ENCODE results near the gene IFITM2. TPM values are rescaled to one million over a fixed set of nuclear protein-coding genes. Genes with fewer than 3 reads are reported as not detected.

The IFITM2 gene
- 32.1 and 71.9 TPM in 2 replicates for total RNA-seq

DNA sequence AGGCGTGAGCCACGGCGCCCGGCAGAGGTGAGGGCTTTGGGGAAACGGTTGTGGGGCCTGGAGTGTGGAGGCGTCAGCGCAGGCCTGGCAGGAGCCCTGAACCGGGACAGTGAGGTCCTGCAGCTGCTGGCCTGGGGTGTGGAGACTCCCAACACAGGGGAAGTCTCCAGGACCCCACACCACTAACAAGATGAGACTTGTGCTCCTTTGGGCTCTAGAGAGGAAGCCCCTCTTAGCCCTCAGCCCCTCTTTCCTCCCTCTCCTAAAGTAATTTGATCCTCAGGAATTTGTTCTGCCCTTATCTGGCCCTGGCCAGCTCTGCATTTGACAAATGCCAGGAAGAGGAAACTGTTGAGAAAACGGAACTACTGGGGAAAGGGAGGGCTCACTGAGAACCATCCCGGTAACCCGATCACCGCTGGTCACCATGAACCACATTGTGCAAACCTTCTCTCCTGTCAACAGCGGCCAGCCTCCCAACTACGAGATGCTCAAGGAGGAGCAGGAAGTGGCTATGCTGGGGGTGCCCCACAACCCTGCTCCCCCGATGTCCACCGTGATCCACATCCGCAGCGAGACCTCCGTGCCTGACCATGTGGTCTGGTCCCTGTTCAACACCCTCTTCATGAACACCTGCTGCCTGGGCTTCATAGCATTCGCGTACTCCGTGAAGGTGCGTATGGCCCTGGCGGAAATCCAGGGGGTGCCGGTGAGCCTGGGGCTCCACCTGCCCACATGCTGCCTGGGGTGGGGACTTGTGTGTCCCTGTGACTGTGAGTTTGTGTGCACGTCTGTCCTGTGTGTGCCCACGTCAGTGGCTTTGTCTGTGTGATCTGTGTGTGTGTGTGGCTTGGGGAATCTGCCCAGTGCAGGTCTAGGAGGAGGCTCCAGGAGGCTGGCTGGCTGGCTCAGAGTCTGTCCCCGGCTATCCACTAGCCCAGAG lies at the start of gene IFITM2:
Gene IFITM2, plus strand, starts transcription at position 51 of the 943 bp plus-strand sequence. Its CDS starts 377 bp downstream, at position 428.
- DNase-seq (ENCODE audit: low read depth in 2 of 2) = peak; percentile 71 to 77

DNA sequence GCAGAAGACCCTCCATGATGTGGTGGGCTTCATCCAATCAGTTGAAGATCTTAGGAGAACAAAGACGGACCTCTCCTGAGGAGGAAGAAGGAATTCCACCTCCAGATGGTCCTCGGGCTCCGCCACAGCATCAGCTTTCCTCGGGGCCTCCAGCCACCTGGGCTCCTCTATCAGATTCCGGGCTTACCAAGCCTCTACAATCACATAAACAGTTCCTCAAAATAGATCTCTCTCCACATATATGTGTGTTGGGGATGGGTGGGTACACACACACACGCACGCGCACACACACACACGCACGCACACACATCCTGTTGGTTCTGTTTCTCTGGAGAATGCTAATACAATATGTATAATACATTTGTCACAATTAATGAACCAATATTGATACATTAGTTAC lies 48.2 kb upstream of the IFITM2 start:
- no peak for DNase-seq (ENCODE audit: low read depth in 2 of 2)

DNA sequence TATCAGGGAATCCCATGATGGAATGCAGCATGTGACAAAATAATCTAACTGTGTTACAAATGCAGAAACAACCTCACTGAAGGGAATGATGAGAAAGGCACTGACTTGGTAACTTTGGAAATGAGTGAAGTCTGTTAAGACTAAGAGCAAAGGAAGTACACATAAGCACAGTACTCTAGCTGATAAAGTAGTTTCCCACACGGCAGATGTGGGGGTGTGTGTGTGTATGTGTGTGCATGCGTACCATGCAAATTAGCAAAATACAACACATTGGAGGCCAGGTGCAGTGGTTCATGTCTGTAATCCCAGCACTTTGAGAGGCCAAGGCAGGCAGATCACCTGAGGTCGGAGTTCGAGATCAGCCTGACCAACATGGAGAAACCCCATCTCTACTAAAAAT lies 46.0 kb upstream of the IFITM2 start:
- DNase-seq (ENCODE audit: low read depth in 2 of 2) = no peak

DNA sequence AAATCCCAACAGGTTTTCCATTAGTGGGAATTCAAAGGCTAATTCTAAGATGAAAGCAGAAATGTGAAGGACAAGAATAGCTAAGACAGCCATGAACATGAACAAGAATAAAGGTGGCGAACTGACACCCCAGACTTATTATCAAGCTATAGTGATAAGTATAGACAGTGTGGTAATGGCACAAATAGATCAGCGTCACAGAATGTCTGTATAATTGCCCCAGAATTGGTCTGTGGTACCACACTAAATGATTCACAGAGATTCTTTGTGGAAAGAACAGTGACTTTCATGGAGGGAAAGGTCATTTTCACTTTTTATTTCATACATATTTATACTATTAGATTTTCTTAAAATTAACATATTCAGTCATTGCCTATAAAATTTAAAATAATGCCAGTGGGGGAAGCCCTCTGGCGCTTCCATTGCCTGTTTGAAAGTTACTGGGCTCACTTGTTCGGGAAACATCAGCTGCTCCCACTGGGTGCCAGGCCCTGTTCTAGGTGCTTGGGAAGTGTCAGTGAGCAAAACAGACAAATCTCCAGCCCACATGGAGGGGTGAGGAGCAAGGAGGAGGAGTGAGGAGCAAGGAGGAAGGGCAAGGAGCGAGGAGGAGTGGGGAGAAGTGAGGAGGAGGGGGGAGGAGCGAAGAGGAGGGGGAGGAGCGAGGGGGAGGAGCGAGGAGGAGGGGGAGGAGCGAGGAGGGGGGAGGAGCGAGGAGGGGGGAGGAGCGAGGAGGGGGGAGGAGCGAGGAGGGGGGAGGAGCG lies 40.8 kb upstream of the IFITM2 start:
- no peak for DNase-seq (ENCODE audit: low read depth in 2 of 2)

DNA sequence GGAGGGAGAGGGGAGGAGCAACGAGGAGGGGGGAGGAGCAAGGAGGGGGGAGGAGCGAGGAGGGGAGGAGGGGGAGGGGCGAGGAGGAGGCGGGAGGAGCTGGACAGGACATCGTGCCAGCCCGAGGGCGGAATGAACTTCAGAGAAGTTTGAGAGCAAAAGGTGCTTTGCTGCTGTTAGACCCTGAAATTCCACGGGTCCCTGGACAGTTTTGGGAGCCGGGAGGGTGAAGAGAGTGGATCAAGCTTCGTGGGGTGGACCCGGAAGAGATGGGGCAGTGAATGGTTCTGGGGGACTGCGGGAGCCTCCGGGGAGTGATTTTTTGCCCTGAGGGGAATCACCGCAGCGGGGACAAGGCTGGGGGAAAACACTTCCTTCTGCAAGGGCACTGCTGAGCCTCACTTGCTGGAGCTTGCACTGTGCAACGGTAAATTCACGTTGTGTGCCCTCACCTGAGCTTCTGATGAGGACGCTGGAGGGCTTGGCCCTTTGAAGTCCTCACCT lies 40.1 kb upstream of the IFITM2 start:
- no peak for DNase-seq (ENCODE audit: low read depth in 2 of 2)

DNA sequence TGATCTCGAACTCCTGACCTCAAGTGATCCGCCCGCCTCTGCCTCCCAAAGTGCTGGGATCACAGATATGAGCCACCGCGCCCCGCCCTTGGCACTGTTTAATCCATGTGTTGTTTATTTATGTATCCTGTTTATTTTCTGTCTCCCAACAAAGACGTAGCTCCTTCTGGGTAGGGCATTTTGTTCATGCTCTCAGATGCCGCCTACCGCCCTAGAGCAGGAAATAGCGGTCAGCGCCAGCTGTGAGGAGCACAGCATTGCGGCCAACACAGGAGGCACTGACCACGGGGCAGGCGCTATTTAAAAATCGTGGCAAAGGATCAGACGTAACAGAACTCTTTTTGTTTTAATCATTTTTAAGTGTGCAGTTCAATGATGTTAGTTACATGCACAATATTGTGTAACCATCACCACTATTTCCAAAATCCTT lies 38.9 kb upstream of the IFITM2 start:
- peak in 1 of 2 donors; percentile 32 for DNase-seq (ENCODE audit: low read depth in 2 of 2)

DNA sequence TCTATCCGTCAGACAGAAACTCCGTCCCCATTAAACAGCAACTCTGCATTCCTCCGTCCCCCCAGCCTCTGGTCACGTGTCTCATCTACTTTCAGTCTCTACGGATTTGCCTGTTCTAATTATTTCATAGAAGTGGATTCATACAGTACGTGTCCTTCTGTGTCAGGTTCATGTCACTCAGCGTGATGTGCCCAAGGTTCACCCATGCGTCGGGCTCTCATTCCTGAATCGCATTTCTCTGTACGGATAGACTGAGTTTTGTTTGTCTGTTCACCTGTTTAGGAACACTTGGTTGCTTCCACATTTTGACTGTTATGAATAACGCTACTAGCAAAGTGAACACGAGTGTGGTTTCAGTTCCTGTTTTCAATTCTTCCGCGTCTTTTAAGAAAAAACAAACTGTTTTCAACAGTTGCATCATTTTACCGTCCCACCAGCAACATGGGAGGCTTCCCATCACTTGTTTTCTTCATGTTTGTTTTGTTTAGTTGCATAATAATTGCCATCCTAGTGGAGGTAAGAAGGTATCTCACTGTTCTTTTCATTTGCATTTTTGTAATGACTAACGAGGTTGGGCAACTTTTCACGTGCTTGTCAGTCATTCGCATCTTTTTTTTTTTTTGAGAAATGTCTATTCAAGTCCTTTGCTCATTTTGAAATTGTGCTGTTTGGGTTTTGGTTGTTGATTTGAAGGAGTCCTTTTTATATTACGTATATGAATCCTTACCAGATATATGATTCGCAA lies 38.3 kb upstream of the IFITM2 start:
- no peak for DNase-seq (ENCODE audit: low read depth in 2 of 2)

DNA sequence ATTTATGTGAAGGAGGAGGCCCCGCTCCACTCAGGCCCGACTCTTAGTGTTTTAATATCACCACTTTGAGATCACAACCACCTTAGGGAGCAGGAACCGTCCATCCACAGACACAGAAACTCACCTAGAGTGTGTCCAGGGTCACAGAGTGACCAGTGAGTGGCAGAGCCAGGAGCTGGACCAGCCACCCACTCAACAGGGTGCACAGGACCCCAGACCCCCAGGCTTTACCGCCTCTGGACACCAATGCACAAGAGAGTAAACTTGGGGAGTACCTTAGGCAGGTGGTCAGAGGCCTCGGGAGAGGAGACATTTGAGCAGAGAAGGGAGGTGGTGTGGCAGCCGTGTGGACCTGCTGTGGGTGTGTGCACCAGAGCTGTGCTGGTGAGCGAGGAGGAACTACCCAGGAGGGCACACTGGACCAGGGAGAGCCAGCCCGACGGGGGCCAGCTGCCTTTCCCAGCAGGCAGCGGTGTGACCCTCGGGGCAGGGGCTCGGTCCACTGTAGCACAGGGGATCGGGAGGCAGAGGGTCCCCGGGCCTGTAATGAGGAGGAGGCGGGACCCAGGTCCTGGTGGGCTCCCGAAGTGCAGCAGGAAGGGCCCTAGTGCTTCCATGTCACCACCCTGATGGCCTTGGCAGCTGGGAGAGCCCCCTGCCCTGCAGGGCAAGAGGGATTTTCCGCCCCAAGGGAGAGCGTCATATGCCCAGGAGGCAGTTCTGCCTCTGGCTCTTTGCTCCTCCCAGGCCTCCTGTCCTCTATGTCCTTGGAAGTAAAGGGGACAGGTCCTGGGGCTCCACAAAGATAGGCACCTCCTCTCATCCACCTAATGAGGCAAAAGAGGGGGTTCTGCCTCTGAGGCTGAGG lies 36.9 kb upstream of the IFITM2 start:
- no peak for DNase-seq (ENCODE audit: low read depth in 2 of 2)

DNA sequence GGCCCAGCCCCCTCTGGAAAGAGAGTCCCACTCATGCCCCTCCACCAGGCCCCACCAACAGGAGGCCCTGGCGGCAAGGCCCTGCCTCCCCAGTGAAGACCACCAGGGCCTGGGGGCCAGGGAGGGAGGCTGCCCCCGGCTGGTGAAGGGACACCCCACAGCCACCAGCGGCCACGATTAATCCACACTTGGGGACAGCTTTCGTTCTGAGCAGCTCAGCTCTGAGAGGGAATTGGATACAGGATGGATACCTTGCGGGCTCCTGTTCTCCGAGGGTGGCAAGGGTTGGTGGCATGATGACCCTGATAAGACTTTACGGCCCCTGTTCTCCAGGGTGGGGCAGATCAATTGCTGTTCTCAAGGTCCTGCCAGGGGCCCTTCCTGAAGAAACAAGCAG lies 36.3 kb upstream of the IFITM2 start:
- no peak for DNase-seq (ENCODE audit: low read depth in 2 of 2)

DNA sequence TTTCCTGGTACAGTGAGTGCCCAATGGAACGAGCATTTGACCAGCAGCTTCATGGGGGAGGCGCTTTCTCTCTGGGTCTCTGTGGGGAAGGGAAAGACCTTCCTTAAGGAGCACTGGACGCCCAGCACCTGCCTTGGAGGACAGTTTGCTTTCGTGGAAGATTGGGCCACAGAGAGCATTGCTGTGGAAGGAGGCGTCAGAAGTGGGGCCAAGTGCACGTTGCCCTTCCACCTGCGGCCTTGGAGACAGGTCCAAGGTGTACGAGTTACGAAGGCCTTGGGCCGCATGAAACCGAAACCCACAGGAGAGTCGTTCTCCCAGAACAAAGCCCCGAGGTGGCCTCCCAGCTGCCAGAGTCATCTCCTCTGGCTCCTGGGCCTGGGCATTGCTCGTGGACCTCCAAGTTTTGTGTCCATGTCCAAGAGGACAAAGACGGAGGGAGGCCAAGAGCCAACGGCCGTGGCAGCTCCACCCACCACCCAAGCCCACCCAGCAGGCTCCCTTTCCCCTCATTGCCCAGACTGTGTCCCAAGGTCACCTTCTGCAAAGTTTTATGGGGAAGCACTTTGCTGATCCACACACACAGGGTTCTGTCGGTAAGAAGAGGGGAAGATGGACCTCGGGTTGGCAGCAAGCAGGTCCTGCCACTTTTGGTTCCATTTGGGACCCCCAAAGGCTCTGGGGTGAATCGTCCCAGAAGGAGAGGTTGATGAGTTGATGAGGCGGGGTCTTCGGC lies 35.3 kb upstream of the IFITM2 start:
- DNase-seq (ENCODE audit: low read depth in 2 of 2) = no peak

DNA sequence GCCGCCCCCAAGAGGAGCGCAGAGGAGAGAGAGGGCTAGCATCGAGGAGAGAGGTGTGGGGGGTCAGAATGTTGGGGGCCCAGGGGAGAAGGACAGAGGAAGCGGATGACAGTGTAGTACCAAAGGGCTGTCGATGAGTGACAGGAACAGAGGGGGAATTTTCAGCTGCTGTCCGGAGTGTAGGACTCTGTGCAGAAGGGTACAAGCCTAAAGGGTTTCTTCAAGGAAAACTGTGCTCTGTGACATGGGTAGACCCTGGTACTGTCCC lies 34.8 kb upstream of the IFITM2 start:
- no peak for DNase-seq (ENCODE audit: low read depth in 2 of 2)

DNA sequence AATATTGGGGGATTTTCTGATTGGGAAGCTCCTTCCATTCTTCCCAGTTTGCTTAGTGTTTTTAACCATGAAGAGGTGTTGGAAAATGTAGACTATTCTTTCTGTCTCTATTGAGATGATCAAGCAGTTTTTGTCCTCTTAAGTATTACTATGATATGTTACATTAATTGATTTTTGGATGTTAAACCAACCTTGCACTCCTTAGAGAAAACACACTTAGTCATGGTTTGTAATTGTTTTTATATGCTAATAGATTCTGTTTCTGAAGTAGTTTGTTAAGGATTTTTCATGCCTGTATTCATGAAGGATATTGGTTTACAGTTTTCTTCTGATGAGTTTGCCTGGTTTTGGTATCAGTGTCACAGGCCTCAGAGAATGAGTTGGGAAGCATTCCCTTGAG lies 31.4 kb upstream of the IFITM2 start:
- DNase-seq (ENCODE audit: low read depth in 2 of 2) = no peak

DNA sequence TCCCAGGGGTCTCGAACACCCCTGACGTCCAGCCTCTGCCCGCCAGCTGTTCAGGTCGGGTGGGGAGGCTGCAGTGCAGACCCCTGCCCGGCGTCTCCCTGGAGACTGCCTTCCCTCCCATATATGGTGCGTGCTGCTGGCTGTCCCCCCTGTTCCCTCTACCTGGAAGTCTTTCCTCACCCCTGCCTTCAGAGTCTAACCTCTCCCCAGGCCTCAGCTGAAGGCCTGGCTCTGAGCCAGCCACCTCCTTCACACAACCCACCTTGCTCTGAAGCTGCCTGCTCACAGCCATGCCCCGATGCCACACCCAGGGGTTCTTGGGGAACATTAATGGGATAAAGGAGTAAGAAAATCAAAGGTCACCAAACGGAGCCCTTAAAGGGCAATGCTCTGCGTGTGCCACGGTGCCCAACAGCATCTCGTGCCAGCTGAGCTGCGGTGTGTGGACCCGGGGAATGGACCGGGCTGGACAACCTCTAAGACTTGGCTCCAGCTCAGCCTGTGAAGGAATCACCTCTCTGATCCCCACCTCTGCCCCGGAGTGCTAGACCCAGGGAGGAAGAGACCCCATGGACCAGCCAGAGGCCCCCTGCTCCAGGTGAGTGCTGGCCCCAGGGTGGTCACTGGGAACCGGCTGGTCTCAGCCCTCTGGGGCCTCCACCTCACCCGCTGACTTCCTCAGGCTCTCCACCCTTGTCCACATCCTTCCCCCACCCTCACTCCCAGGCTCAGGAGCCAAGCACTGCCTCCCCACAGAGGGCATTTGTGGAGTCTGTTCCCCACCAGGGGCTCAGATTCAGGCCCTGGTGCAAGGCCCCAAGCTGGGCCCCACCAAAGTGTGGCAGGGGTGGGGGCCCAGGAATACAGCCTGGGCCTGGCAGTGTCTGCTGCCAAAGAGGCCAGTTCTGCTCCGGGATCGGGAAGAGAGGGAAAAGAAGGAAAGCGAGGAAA lies 29.3 kb upstream of the IFITM2 start, which contains the start of gene NLRP6:
Gene NLRP6, plus strand, starts transcription at position 407 of the 951 bp plus-strand sequence. Its CDS starts 163 bp downstream, at position 570.
- DNase-seq (ENCODE audit: low read depth in 2 of 2) = no peak

DNA sequence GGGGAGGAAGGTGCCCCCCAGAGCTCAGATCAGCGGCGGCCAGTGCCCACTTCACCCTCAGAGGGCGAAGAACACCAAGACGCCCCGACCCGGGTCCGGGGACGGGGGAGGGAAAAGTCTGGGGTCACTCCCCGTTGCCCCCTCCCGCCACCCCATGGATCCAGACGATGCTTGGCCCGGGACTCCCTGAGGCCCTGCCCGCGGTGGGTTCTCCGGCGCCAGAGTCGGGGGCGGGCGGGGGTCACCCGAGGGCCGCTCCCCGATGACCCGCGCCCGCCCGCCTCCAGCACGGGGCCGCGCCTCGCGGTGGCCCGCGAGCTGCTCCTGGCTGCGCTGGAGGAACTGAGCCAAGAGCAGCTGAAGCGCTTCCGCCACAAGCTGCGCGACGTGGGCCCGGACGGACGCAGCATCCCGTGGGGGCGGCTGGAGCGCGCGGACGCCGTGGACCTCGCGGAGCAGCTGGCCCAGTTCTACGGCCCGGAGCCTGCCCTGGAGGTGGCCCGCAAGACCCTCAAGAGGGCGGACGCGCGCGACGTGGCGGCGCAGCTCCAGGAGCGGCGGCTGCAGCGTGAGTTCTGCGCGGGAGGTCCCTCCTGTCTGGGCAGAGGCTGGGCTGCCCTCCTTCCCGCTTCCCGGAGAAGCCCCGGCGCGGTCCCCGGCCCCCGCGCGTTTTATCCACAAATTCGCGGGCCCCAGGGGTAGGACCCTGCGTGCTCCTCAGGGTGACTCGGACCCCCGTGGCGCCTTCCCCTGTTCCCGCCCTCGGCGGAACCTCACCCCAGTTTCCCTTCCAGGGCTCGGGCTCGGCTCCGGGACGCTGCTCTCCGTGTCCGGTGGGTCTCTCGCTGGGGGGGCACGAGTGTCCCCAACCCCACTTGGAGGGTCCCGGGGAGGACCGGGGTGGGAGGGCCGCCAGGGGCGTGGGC lies 28.3 kb upstream of the IFITM2 start:
- DNase-seq (ENCODE audit: low read depth in 2 of 2) = no peak

DNA sequence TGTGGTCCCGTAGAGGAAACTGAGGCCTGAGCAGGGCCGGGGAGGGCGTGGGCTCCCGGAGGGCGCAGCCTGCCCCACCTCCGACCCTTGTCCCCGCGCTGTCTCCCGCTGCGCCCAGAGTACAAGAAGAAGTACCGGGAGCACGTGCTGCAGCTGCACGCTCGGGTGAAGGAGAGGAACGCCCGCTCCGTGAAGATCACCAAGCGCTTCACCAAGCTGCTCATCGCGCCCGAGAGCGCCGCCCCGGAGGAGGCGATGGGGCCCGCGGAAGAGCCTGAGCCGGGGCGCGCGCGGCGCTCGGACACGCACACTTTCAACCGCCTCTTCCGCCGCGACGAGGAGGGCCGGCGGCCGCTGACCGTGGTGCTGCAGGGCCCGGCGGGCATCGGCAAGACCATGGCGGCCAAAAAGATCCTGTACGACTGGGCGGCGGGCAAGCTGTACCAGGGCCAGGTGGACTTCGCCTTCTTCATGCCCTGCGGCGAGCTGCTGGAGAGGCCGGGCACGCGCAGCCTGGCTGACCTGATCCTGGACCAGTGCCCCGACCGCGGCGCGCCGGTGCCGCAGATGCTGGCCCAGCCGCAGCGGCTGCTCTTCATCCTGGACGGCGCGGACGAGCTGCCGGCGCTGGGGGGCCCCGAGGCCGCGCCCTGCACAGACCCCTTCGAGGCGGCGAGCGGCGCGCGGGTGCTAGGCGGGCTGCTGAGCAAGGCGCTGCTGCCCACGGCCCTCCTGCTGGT lies 27.5 kb upstream of the IFITM2 start:
- DNase-seq (ENCODE audit: low read depth in 2 of 2) = peak; percentile 29 to 49

DNA sequence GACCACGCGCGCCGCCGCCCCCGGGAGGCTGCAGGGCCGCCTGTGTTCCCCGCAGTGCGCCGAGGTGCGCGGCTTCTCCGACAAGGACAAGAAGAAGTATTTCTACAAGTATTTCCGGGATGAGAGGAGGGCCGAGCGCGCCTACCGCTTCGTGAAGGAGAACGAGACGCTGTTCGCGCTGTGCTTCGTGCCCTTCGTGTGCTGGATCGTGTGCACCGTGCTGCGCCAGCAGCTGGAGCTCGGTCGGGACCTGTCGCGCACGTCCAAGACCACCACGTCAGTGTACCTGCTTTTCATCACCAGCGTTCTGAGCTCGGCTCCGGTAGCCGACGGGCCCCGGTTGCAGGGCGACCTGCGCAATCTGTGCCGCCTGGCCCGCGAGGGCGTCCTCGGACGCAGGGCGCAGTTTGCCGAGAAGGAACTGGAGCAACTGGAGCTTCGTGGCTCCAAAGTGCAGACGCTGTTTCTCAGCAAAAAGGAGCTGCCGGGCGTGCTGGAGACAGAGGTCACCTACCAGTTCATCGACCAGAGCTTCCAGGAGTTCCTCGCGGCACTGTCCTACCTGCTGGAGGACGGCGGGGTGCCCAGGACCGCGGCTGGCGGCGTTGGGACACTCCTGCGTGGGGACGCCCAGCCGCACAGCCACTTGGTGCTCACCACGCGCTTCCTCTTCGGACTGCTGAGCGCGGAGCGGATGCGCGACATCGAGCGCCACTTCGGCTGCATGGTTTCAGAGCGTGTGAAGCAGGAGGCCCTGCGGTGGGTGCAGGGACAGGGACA lies 26.7 kb upstream of the IFITM2 start:
- DNase-seq (ENCODE audit: low read depth in 2 of 2) = no peak

Data from lung microvascular endothelial cell (primary cell).